ENCODE results near the gene LRMDA.
A peak's percentile ranks its signal among the peaks of the same experiment; 100 is the strongest.

LRMDA gene

GRCh38 chr10:75439811-75440210 lies 8.4 kb downstream of the LRMDA start:
- no peak overlapping the region for H3K4me3 ChIP-seq (ENCODE audit: low read length)
- H3K36me3 ChIP-seq (ENCODE audit: insufficient read depth, low read depth, low read length) = no peaks in the 10 kb centered on the region
- H3K9ac ChIP-seq (ENCODE audit: low read depth, low read length) = no peak overlapping the region
- H3K9me3 ChIP-seq (ENCODE audit: insufficient read depth, low read depth, low read length) = peaks cover 12% of the 10 kb centered on the region
- H3K27me3 ChIP-seq (ENCODE audit: insufficient read depth, low read length) = peaks cover 55% of the 10 kb centered on the region
- H3K27ac ChIP-seq (ENCODE audit: low read length) = no peak overlapping the region
- no peaks in the 10 kb centered on the region for H3K4me1 ChIP-seq (ENCODE audit: insufficient read depth, low read length)

- H3K27ac ChIP-seq (ENCODE audit: low read length) = no peak overlapping the region
- no peaks in the 10 kb centered on the region for H3K36me3 ChIP-seq (ENCODE audit: insufficient read depth, low read depth, low read length)
- H3K4me1 ChIP-seq (ENCODE audit: insufficient read depth, low read length) = no peaks in the 10 kb centered on the region
- H3K9me3 ChIP-seq (ENCODE audit: insufficient read depth, low read depth, low read length) = peaks cover 12% of the 10 kb centered on the region
- no peak overlapping the region for H3K4me3 ChIP-seq (ENCODE audit: low read length)
- H3K27me3 ChIP-seq (ENCODE audit: insufficient read depth, low read length) = peaks cover 50% of the 10 kb centered on the region
- H3K9ac ChIP-seq (ENCODE audit: low read depth, low read length) = no peak overlapping the region
Measured at GRCh38 chr10:75440271-75440793, 8.9 kb downstream of the LRMDA start.

GRCh38 chr10:75441196-75441595 lies 9.8 kb downstream of the LRMDA start:
- Histone ChIP-seq H3K27me3 (ENCODE audit: insufficient read depth, low read length) (peaks cover 41% of the 10 kb centered on the region), H3K4me3 (ENCODE audit: low read length) (no peak overlapping the region), H3K9ac (ENCODE audit: low read depth, low read length) (no peak overlapping the region), H3K9me3 (ENCODE audit: insufficient read depth, low read depth, low read length) (peaks cover 13% of the 10 kb centered on the region), H3K36me3 (ENCODE audit: insufficient read depth, low read depth, low read length) (no peaks in the 10 kb centered on the region), H3K27ac (ENCODE audit: low read length) (no peak overlapping the region), H3K4me1 (ENCODE audit: insufficient read depth, low read length) (no peaks in the 10 kb centered on the region)

- no peak overlapping the region for H3K9ac ChIP-seq (ENCODE audit: low read depth, low read length)
- no peaks in the 10 kb centered on the region for H3K4me1 ChIP-seq (ENCODE audit: insufficient read depth, low read length)
Measured at GRCh38 chr10:75441682-75442081, 10.3 kb downstream of the LRMDA start.

GRCh38 chr10:75443362-75443761 lies 11.9 kb downstream of the LRMDA start:
- peaks cover 19% of the 10 kb centered on the region for H3K9me3 ChIP-seq (ENCODE audit: insufficient read depth, low read depth, low read length)
- H3K9ac ChIP-seq (ENCODE audit: low read depth, low read length) = no peak overlapping the region
- peaks cover 23% of the 10 kb centered on the region for H3K27me3 ChIP-seq (ENCODE audit: insufficient read depth, low read length)
- no peak overlapping the region for H3K4me3 ChIP-seq (ENCODE audit: low read length)
- H3K4me1 ChIP-seq (ENCODE audit: insufficient read depth, low read length) = no peaks in the 10 kb centered on the region
- no peaks in the 10 kb centered on the region for H3K36me3 ChIP-seq (ENCODE audit: insufficient read depth, low read depth, low read length)
- no peak overlapping the region for H3K27ac ChIP-seq (ENCODE audit: low read length)

More at GRCh38 chr10:75441682-75442081, 10.3 kb downstream of the LRMDA start:
- Histone ChIP-seq H3K36me3 (ENCODE audit: insufficient read depth, low read depth, low read length) (no peaks in the 10 kb centered on the region), H3K27ac (ENCODE audit: low read length) (no peak overlapping the region), H3K9me3 (ENCODE audit: insufficient read depth, low read depth, low read length) (peaks cover 18% of the 10 kb centered on the region), H3K27me3 (ENCODE audit: insufficient read depth, low read length) (peaks cover 36% of the 10 kb centered on the region), H3K4me3 (ENCODE audit: low read length) (no peak overlapping the region)

GRCh38 chr10:75444781-75445386 lies 13.5 kb downstream of the LRMDA start:
- peaks cover 3% of the 10 kb centered on the region; the same call in 1 of the 2 replicates for H3K4me1 ChIP-seq (ENCODE audit: insufficient read depth, low read length)
- H3K27ac ChIP-seq (ENCODE audit: low read length) = no peak overlapping the region

GRCh38 chr10:75446508-75446907 lies 15.1 kb downstream of the LRMDA start:
- H3K36me3 ChIP-seq (ENCODE audit: insufficient read depth, low read depth, low read length) = no peaks in the 10 kb centered on the region

More at GRCh38 chr10:75444781-75445386, 13.5 kb downstream of the LRMDA start:
- no peak overlapping the region for H3K9ac ChIP-seq (ENCODE audit: low read depth, low read length)
- no peaks in the 10 kb centered on the region for H3K36me3 ChIP-seq (ENCODE audit: insufficient read depth, low read depth, low read length)
- peaks cover 19% of the 10 kb centered on the region for H3K9me3 ChIP-seq (ENCODE audit: insufficient read depth, low read depth, low read length)
- no peak overlapping the region for H3K4me3 ChIP-seq (ENCODE audit: low read length)
- H3K27me3 ChIP-seq (ENCODE audit: insufficient read depth, low read length) = peaks cover 21% of the 10 kb centered on the region

DNA sequence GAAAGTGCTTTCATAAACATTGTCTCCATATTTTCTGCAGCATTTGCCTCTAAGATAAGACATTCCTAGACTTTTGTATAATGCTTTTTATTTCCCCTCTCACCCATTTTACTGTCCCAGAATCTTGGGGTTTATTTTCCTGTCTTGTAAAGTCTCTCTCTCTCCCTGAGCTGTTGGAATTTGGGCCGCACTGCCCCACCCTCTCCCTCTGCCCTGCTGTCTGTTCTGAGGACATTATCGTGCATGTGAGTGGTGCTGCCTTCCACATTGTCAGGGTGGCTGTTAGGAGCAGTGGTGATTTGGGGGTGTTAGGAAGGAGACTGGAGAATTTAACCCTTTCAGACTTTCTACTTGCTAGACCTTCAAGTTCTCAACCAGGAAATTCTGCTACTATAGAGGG lies 16.7 kb downstream of the LRMDA start:
- no peak overlapping the region for H3K9ac ChIP-seq (ENCODE audit: low read depth, low read length)
- H3K27me3 ChIP-seq (ENCODE audit: insufficient read depth, low read length) = peaks cover 49% of the 10 kb centered on the region
- peaks cover 27% of the 10 kb centered on the region; the same call in 1 of the 2 replicates for H3K4me1 ChIP-seq (ENCODE audit: insufficient read depth, low read length)
- H3K27ac ChIP-seq (ENCODE audit: low read length) = no peak overlapping the region
- H3K4me3 ChIP-seq (ENCODE audit: low read length) = no peak overlapping the region
- H3K36me3 ChIP-seq (ENCODE audit: insufficient read depth, low read depth, low read length) = no peaks in the 10 kb centered on the region
- peaks cover 14% of the 10 kb centered on the region for H3K9me3 ChIP-seq (ENCODE audit: insufficient read depth, low read depth, low read length)

More at GRCh38 chr10:75446508-75446907, 15.1 kb downstream of the LRMDA start:
- H3K27me3 ChIP-seq (ENCODE audit: insufficient read depth, low read length) = peaks cover 33% of the 10 kb centered on the region
- no peak overlapping the region for H3K27ac ChIP-seq (ENCODE audit: low read length)
- H3K4me1 ChIP-seq (ENCODE audit: insufficient read depth, low read length) = peaks cover 19% of the 10 kb centered on the region; the same call in 1 of the 2 replicates
- no peak overlapping the region for H3K9ac ChIP-seq (ENCODE audit: low read depth, low read length)
- H3K9me3 ChIP-seq (ENCODE audit: insufficient read depth, low read depth, low read length) = peaks cover 19% of the 10 kb centered on the region
- H3K4me3 ChIP-seq (ENCODE audit: low read length) = no peak overlapping the region

GRCh38 chr10:75449382-75450074 lies 18.1 kb downstream of the LRMDA start:
- H3K9ac ChIP-seq (ENCODE audit: low read depth, low read length) = no peak overlapping the region
- H3K27me3 ChIP-seq (ENCODE audit: insufficient read depth, low read length) = peaks cover 63% of the 10 kb centered on the region
- H3K4me1 ChIP-seq (ENCODE audit: insufficient read depth, low read length) = peaks cover 27% of the 10 kb centered on the region; the same call in 1 of the 2 replicates
- no peak overlapping the region for H3K27ac ChIP-seq (ENCODE audit: low read length)
- no peak overlapping the region for H3K4me3 ChIP-seq (ENCODE audit: low read length)
- H3K9me3 ChIP-seq (ENCODE audit: insufficient read depth, low read depth, low read length) = peaks cover 7% of the 10 kb centered on the region; the same call in 1 of the 2 replicates
- no peaks in the 10 kb centered on the region for H3K36me3 ChIP-seq (ENCODE audit: insufficient read depth, low read depth, low read length)

DNA sequence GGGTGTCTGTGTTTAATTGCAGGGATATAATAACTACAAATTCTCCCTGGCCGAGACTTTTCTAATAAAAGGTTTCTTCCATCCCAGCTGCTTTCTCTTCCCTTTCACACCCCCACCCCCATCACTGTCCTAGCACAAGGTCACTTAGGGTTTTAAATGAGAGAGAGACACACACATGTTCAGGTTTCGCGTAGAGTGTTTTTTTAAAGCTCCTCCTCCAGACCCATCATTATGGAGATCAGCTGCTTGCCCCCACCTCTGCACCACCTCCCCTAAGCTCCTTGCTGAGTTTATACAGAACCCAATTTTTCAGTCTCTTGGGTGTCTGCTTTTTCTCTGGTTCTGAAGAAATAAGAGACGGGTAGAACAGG lies 18.6 kb downstream of the LRMDA start:
- H3K4me3 ChIP-seq (ENCODE audit: low read length) = peak overlapping the region; percentile 14; the same call in 1 of the 2 replicates

DNA sequence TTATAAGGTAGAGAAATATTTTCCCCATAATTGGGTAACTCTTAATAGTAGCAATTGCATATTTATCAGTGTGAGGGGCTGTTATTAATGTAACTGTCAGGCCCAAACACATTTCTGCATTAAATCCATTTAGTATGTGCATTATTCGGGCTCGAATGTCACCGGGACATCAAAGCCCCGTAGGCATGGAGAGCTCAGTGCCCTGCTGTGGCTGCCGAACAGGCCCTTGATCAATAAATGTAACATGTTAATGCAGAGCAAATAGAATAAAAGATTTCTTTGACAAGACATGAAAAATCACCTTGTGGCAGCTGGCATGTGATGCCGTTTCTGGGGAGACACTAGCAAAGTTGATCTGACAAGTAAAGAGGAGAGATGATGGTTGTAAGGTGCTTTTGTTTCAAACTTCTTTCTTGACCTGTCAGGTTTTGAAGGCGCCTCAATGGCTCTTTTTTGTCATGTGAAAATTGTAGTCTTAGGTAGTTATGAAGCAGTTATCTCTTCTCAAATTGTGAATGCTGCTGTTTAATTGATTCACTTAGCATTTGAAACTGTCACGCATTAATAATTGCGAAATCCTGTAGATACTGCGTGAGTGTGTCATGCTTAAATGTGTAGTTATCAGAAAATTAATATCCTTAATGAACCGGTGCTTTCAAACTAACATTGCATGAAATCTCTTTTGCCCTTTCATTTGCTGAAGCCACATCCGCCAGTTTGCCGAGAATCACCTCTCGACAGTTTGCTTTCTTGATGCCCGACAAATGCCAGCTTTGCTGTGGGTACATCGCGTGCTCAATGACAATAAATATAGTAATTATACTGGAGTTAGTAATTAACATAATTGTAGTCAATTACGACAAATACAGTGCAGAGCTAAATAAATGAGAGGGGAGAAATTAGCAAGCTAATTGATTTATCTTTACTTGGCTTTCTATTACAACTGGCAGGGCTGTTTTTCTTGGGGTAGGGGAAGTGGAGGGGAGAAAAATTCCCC lies 19.5 kb downstream of the LRMDA start:
- Histone ChIP-seq H3K9ac (ENCODE audit: low read depth, low read length) (no peak overlapping the region), H3K36me3 (ENCODE audit: insufficient read depth, low read depth, low read length) (no peaks in the 10 kb centered on the region), H3K4me1 (ENCODE audit: insufficient read depth, low read length) (peaks cover 27% of the 10 kb centered on the region; the same call in 1 of the 2 replicates), H3K27ac (ENCODE audit: low read length) (no peak overlapping the region), H3K27me3 (ENCODE audit: insufficient read depth, low read length) (peaks cover 77% of the 10 kb centered on the region), H3K4me3 (ENCODE audit: low read length) (peak overlapping the region; percentile 14), H3K9me3 (ENCODE audit: insufficient read depth, low read depth, low read length) (peaks cover 7% of the 10 kb centered on the region; the same call in 1 of the 2 replicates)

More for the DNA sequence above, 18.6 kb downstream of the LRMDA start:
- Histone ChIP-seq H3K4me1 (ENCODE audit: insufficient read depth, low read length) (peaks cover 27% of the 10 kb centered on the region; the same call in 1 of the 2 replicates), H3K27me3 (ENCODE audit: insufficient read depth, low read length) (peaks cover 68% of the 10 kb centered on the region), H3K9me3 (ENCODE audit: insufficient read depth, low read depth, low read length) (peaks cover 7% of the 10 kb centered on the region; the same call in 1 of the 2 replicates), H3K36me3 (ENCODE audit: insufficient read depth, low read depth, low read length) (no peaks in the 10 kb centered on the region), H3K9ac (ENCODE audit: low read depth, low read length) (no peak overlapping the region), H3K27ac (ENCODE audit: low read length) (no peak overlapping the region)

Data from iPS-20b (cell line).